GM08714 (cell line): Measurements from ENCODE around the gene NOL9.

Experiments used
- H3K4me3 ChIP-seq: fragments of 200-500 bp; sonication (Bioruptor generic); 2 replicates; pipeline ENCODE4 v1.5.1; 2014; ENCODE audit warnings: mild to moderate bottlenecking, low read length, inconsistent platforms
- ZNF274 ChIP-seq: IDR thresholded peaks from 2 replicates; pipeline ENCODE4 v1.6.1; 2012; ENCODE audit warnings: mild to moderate bottlenecking, low read depth, low read length

NOL9 gene

GRCh38 chr1:6594977-6595740 lies 40.8 kb upstream of the NOL9 start:
- no peak for TF ChIP-seq ZNF274
- H3K4me3 ChIP-seq, result no peak overlapping the region

GRCh38 chr1:6593810-6594209 lies 39.5 kb upstream of the NOL9 start:
- no peak overlapping the region for H3K4me3 ChIP-seq
- TF ChIP-seq ZNF274, result no peak

DNA sequence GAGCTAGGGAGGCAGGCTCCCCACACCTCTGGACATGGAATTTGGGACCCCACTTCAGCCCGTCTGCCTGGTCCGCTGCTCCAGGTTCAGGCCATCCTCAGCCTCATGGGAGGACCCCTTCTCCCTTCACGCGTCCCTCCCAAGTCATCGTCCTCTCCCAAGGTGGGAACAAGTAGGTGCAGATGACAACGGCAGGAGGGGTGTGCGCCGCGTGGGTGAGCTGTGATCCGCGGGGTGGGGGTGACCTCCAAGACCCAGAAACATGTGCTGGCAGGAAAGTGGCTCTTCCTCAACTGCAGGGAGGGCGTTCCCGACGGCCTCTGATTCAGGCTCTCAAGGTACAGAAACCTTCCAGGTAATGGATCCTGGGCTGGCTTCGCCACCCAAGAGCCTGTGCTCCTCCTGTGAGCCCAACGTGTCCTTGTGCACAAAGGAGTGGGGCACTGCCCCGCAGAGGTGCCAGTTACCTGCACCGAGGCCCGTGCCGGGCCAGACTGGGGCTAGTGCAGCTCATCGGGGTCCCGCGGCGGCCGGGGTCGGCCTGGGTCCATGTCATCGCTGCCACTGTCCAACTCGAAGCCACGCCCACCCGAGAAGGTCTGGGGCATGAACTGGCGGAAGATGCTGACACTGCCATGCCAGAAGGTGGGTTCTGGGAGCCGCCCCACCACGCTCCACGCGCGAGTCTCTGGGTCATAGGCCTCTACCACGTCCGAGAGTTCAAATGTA lies 38.7 kb upstream of the NOL9 start:
- TF ChIP-seq ZNF274, result no peak

DNA sequence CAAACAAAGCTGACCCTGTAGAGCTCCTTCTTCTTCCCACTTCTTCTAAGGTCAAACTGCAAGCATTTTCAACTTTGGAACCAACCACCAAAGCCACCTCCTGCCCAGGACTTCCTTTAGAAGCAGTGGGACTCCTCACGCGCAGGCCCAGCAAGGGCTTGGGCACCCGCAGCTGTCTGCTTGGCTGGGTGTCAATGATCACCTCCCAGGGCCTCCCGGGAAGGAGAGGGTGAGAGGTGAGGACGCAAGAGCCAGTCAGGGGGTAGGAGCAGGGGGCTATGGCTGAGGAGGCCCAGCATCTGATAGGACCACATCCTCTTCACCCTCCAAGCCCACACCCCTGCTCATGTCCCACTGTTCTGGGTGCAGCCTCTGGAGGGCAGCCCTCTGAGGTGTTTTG lies 38.1 kb upstream of the NOL9 start:
- no peak for TF ChIP-seq ZNF274
- H3K4me3 ChIP-seq, result no peak overlapping the region

More for the DNA sequence above, 38.7 kb upstream of the NOL9 start:
- H3K4me3 ChIP-seq, result no peak overlapping the region

GRCh38 chr1:6591644-6592043 lies 37.3 kb upstream of the NOL9 start:
- H3K4me3 ChIP-seq, result no peak overlapping the region
- TF ChIP-seq ZNF274, result no peak

DNA sequence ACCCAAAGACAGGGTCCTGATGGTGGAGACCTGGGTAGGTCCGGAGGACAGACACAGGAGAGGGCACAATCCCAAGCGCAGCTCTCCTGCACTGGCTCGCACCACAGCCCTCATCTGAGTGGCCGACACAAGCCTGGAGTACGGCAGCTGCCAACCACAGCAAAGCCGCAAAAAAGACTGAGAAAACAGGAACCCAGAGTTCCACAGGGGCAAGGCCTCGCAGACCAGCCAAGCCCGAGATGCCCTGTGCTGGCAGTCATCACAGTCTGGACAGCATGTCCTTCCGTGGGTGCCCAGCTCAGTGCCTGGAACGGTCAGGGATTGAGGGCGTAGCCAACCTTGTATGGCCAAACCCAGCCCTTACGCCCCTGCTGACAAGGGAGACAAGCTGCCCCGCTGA lies 36.9 kb upstream of the NOL9 start:
- TF ChIP-seq ZNF274, result no peak
- H3K4me3 ChIP-seq, result no peak overlapping the region

DNA sequence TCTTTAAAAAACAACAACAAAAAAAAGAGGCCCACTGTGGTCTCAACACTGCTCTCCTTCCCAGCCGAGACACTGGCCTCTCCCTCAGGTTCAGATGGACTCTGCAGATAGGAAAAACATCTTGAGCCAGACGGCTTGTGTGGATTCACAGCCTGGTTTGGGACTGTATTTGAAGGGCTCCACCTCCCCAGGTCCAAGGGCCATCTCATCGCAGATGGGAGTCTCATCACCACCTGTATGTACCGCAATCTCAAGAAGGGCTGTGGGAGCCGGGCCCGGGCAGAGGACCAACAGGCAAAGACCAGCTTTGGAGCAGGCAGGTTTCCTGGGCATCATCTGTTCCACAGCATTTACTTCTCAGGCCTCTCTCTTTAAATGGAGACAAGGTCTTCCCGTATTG lies 35.7 kb upstream of the NOL9 start:
- no peak overlapping the region for H3K4me3 ChIP-seq
- no peak for TF ChIP-seq ZNF274

DNA sequence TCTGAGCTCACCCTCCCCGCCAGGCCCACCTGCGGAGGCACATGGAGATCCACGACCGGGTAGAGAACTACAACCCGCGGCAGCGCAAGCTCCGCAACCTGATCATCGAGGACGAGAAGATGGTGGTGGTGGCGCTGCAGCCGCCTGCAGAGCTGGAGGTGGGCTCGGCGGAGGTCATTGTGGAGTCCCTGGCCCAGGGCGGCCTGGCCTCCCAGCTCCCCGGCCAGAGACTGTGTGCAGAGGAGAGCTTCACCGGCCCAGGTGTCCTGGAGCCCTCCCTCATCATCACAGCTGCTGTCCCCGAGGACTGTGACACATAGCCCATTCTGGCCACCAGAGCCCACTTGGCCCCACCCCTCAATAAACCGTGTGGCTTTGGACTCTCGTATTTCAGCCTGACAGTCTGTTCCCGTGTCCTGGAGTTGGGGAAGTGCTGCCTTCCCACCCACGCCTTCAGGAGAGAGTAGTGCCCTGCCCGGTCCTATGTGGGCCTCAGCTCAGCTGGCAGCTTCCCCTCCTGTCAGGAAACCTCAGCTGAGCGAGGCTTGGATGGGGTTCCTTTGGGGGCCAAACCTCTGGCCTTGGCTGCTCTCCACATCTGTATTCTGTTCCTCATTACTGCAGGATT lies 34.7 kb upstream of the NOL9 start:
- no peak for TF ChIP-seq ZNF274
- no peak overlapping the region for H3K4me3 ChIP-seq

DNA sequence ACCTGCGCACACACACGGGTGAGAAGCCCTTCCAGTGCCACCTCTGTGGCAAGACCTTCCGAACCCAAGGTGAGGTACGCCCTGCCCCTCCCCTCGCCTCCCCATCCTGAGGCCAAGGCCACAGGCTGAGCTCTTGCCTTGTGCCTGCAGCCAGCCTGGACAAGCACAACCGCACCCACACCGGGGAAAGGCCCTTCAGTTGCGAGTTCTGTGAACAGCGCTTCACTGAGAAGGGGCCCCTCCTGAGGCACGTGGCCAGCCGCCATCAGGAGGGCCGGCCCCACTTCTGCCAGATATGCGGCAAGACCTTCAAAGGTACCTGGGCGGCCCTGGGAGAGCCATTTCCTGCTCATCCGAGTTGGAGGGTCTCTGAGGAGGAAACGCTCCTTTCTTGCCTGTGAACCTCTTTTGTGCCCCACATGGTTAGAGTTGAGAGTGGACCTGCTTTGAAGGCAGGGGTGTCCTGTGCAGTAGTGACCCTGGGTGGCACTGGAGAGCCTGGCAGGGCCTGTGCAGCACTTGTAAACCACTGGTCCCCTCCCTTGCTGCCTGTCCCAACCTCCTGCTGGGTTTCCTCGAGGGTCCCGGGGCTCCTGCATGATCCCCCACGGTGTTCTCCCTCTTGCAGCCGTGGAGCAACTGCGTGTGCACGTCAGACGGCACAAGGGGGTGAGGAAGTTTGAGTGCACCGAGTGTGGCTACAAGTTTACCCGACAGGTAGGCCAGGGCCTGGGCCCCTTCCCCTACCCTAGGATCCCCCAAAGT lies 34.0 kb upstream of the NOL9 start:
- no peak for TF ChIP-seq ZNF274
- no peak overlapping the region for H3K4me3 ChIP-seq

DNA sequence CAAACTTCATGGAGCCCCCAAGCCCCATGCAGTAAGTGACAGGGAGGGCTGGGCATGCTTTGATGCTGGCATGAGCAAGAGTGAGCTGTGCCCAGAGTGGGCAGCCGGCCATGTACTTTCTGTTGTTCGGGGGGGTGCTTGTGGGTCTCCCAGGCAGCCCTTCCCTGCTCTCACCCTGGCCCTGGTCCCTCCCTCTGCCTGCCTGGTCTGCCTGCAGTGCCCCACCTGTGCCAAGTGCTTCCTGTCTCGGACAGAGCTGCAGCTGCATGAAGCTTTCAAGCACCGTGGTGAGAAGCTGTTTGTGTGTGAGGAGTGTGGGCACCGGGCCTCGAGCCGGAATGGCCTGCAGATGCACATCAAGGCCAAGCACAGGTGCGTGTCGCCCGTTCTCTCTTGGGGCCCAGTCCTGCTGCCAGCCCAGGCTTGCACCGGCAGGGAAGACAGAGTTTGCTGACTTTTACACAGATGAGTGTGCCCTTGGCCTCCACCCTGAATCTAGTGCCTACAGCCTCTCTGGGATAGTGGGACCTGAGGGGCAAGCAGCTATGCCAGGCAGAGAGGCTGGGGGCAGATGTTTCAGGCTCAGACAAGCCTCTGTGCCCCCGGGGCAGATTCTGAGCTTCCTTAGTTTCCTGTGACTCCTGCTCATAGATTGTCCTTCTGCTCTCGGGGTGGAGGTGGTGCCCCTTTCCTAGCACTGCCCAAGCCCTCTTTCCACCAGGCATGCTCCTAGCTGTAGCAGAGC lies 33.1 kb upstream of the NOL9 start:
- H3K4me3 ChIP-seq, result no peak overlapping the region
- no peak for TF ChIP-seq ZNF274

DNA sequence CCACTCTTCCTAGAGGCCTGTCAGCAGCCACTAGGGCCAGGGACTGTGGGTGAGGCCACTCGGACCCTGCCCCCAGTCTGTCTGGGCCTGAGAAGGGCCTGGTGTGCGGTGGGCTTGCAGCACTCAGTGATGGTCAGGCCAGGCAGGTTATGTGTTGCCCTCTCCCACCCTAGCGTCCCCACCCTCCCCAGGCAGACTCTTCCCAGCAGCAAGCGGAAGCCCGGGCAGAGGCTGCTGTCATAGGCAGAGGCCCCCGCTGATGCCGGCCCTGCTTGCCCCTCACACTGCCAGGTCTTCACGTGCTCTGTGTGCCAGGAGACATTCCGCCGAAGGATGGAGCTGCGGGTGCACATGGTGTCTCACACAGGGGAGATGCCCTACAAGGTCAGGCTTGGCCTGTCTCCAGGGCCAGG lies 32.1 kb upstream of the NOL9 start:
- TF ChIP-seq ZNF274, result no peak
- H3K4me3 ChIP-seq, result no peak overlapping the region

DNA sequence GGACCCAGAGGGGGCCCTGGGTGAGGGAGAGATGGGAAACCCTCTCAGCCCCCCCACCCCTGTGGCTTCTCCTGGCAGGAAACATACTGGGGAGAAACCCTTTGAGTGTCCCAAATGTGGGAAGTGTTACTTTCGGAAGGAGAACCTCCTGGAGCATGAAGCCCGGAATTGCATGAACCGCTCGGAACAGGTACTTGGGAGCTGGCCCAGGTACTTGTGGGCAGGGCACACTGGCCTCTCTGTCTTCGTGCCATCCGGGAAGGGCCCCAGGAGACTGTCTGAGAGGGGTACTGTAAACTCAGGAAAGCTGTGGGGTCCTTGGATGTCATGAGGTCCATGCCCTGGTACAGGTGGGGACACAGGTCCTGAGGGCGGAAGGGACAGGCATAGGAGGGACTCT lies 31.5 kb upstream of the NOL9 start:
- H3K4me3 ChIP-seq, result no peak overlapping the region
- no peak for TF ChIP-seq ZNF274

DNA sequence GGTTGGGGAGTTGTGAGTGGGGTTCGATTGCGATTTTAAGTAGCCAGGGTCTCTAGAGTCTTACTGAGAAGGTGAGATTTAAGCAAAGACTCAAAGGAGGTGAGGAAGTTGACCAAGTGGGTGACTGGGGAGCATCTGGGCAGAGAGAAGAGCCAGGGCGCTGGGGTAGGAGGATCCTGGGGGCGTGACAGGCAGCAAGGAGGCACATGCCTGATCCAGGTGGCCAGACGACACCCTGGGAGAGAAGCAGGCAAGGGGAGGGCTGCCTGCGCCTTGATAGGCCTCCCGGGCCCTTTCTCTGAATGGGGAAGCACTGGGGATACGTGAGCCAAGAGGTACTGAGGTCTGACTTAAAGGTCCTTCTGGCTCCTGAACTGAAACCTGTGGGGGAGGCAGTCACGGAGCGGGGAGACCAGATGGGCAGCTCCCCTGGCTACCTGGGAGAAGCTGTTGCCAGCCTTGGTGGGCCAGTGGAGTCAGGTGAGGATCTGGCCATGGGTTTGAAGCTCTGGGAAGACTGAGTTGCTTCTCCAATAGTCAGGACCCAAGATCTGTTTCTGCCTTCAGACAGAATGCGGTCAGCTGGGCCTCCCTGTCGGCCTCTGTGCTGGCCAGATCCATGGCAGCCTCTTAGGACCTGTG lies 30.9 kb upstream of the NOL9 start:
- no peak overlapping the region for H3K4me3 ChIP-seq

More for the DNA sequence above, 30.9 kb upstream of the NOL9 start:
- TF ChIP-seq ZNF274, result no peak
